ENCODE data around the gene GPR162.
"Not testable (repeated sequence)": the region's sequence is repeated elsewhere in the genome, so short reads cannot be mapped to it uniquely, and the experiment has no call there.

GPR162 gene

GRCh38 chr12:6873094-6874014, 51.7 kb downstream of the GPR162 start, which contains the start of gene SPSB2:
SPSB2 (minus strand) TSS chr12:6873303; CDS start chr12:6872901, 402 bp downstream.
- peak; percentile 96 for DNase-seq (ENCODE audit: low spot score)

GRCh38 chr12:6874015-6874368, 52.4 kb downstream of the GPR162 start:
- DNase-seq (ENCODE audit: low spot score): not testable (repeated sequence)

All from AG08396 (cell line).